Sigmoid colon (tissue), 7 donors: ENCODE measurements around the gene TXLNG. TPM values are rescaled to one million over a fixed set of nuclear protein-coding genes. Genes with fewer than 3 reads are reported as not detected.
A peak's percentile ranks its signal among the peaks of the same experiment; 100 is the strongest.

Experiments
- DNase-seq: peaks from one replicate; pipeline ENCODE4 v3.0.0-alpha.2; 2019
- H3K27ac ChIP-seq, 4 donors: fragments of 200-600 bp; sonication (generic); one replicate each; pipeline ENCODE4 v1.5.1; 2016 to 2019; ENCODE audit warnings: mild to moderate bottlenecking in 1 of 4
- H3K27me3 ChIP-seq, 3 donors: fragments of 200-600 bp; sonication (generic); one replicate each; pipeline ENCODE4 v1.5.1; 2019; ENCODE audit warnings: mild to moderate bottlenecking in 1 of 3
- H3K36me3 ChIP-seq, 4 donors: fragments of 200-600 bp; sonication (generic); one replicate each; pipeline ENCODE4 v1.5.1; 2016 to 2019
- H3K4me1 ChIP-seq, 4 donors: fragments of 200-600 bp; sonication (generic); one replicate each; pipeline ENCODE4 v1.5.1; 2017 to 2019
- H3K4me3 ChIP-seq, 4 donors: fragments of 200-600 bp; sonication (generic); one replicate each; pipeline ENCODE4 v1.5.1; 2017 to 2019; ENCODE audit warnings: mild to moderate bottlenecking in 2 of 4, moderate library complexity in 1 of 4
- H3K9me3 ChIP-seq, 4 donors: fragments of 200-600 bp in 3 of 4; sonication (generic) in 3 of 4; one replicate each; pipeline versions ENCODE4 v1.5.1 to v1.6.1; 2013 to 2019
- CTCF ChIP-seq, 4 experiments: fragments of 450-650 bp in 3 of 4; fragments of 200-600 bp in 1 of 4; IDR thresholded peaks; one replicate each; pipeline ENCODE4 v1.5.1; 2016 to 2019; ENCODE audit warnings: antibody characterized with exemption in 4 of 4, mild to moderate bottlenecking in 3 of 4, moderate library complexity in 2 of 4
- EP300 ChIP-seq, 4 donors: sonication (generic); formaldehyde crosslinking; IDR thresholded peaks; one replicate each; pipeline ENCODE4 v1.6.1; 2017; ENCODE audit warnings: antibody characterized with exemption in 4 of 4
- POLR2A ChIP-seq, 2 donors: fragments of 450-650 bp; IDR thresholded peaks; one replicate each; pipeline ENCODE4 v1.6.1; 2016; ENCODE audit warnings: antibody characterized with exemption in 2 of 2, mild to moderate bottlenecking in 2 of 2, moderate library complexity in 2 of 2
- POLR2AphosphoS5 ChIP-seq, 4 donors: sonication (generic); formaldehyde crosslinking; IDR thresholded peaks; one replicate each; pipeline ENCODE4 v1.6.1; 2017; ENCODE audit warnings: antibody characterized with exemption in 4 of 4
- WGBS, 2 donors: extraction: QIAGEN DNeasy Blood & Tissue Kit; methylation state at CpG; one replicate each; pipeline ENCODE4 v1.1.7; 2013; 5-methylcytosine and 5-hydroxymethylcytosine counted together
- intact Hi-C: fragments of 100-400 bp; cut with DNase I; formaldehyde crosslinking; loops from one replicate; pipeline ENCODE4 v1.15.1; 2023
- polyA plus RNA-seq, 3 donors: library from polyadenylated mRNA; stranded (reverse); fragments of 200-250 nt; gene quantifications; one replicate each; pipeline ENCODE4 v1.2.3, GENCODE V29; 2013
- total RNA-seq, 4 donors: library from RNA; depleted of rRNA; stranded (reverse); fragments of >200 nt; gene quantifications; one replicate each; pipeline ENCODE4 v1.1.0, GENCODE V29; 2016
- donor health status: healthy with polysubstance abuse.
- donor health status: Bipolar disorder and iron deficiency.
- donor health status: healthy.

TXLNG gene
- total and polyA plus RNA-seq, 7 donors = 3.9 to 20.1 (median 11.5) TPM

- 85 to 92% methylated on average over 2 of the region's 2 CpGs for WGBS, 2 donors
- H3K4me3 ChIP-seq = no peak overlapping the region
- no peaks in the 10 kb centered on the region for H3K9me3 ChIP-seq
- H3K4me1 ChIP-seq = peaks cover 0 to 24% (median 3%) of the 10 kb centered on the region in 4 donors
- intact Hi-C loops = loop anchor here (2.0 to 5.0 kb wide), 3 partner anchors 45 to 218 kb away; partner anchors contain the start of gene RBBP7
- H3K27me3 ChIP-seq = no peaks in the 10 kb centered on the region
- peaks cover 0 to 8% (median 3%) of the 10 kb centered on the region in 4 donors for H3K36me3 ChIP-seq
- no peak for DNase-seq
- H3K27ac ChIP-seq = peak overlapping the region; percentile 67 to 84 (median 76)
- no peak for TF ChIP-seq EP300 (IDR thresholded peaks at IDR 0.05)
- no peak for TF ChIP-seq POLR2A (IDR thresholded peaks at IDR 0.05)
- no peak for TF ChIP-seq CTCF (IDR thresholded peaks at IDR 0.05)
- TF ChIP-seq POLR2AphosphoS5 (IDR thresholded peaks at IDR 0.05) = no peak
Measured at GRCh38 chrX:16827225-16827624, 41.0 kb downstream of the TXLNG start.

- intact Hi-C loops = loop anchor here (5.0 kb wide), 2 partner anchors 44 to 64 kb away; partner anchors contain the start of gene RBBP7
- Histone ChIP-seq H3K27ac (peak overlapping the region; percentile 67 to 84 (median 76)), H3K9me3 (no peaks in the 10 kb centered on the region), H3K4me1 (peaks cover 0 to 24% (median 3%) of the 10 kb centered on the region in 4 donors), H3K27me3 (no peaks in the 10 kb centered on the region), H3K4me3 (no peak overlapping the region), H3K36me3 (peaks cover 0 to 11% (median 4%) of the 10 kb centered on the region in 4 donors)
- WGBS, 2 donors = 41 to 62% methylated on average over 6 of the region's 6 CpGs
- DNase-seq = peak; percentile 81
- TF ChIP-seq POLR2A (IDR thresholded peaks at IDR 0.05) (no peak), EP300 (IDR thresholded peaks at IDR 0.05) (peak in 3 of 4 donors; percentile 28 to 67 (median 43)), POLR2AphosphoS5 (IDR thresholded peaks at IDR 0.05) (peak; percentile 53 to 63 (median 60)), CTCF (IDR thresholded peaks at IDR 0.05) (no peak)
Measured at GRCh38 chrX:16828124-16828908, 42.0 kb downstream of the TXLNG start.

- TF ChIP-seq CTCF (IDR thresholded peaks at IDR 0.05) = no peak
- TF ChIP-seq POLR2AphosphoS5 (IDR thresholded peaks at IDR 0.05) = no peak
- no peak for TF ChIP-seq EP300 (IDR thresholded peaks at IDR 0.05)
- no peak for TF ChIP-seq POLR2A (IDR thresholded peaks at IDR 0.05)
- no peaks in the 10 kb centered on the region for H3K9me3 ChIP-seq
- peaks cover 0 to 13% (median 3%) of the 10 kb centered on the region in 4 donors for H3K4me1 ChIP-seq
- no peak overlapping the region for H3K27ac ChIP-seq
- peaks cover 0 to 14% (median 6%) of the 10 kb centered on the region in 4 donors for H3K36me3 ChIP-seq
- WGBS, 2 donors = 79 to 82% methylated on average over 5 of the region's 5 CpGs
- intact Hi-C loops = no loop called here
- no peak overlapping the region for H3K4me3 ChIP-seq
- DNase-seq = no peak
- no peaks in the 10 kb centered on the region for H3K27me3 ChIP-seq
Measured at GRCh38 chrX:16832301-16832700, 46.0 kb downstream of the TXLNG start.

GRCh38 chrX:16834806-16835205 lies 48.5 kb downstream of the TXLNG start:
- intact Hi-C loops = no loop called here
- 91% methylated on average over 6 of the region's 6 CpGs for whole genome bisulfite sequencing, 2 donors
- Histone ChIP-seq H3K27ac (peak overlapping the region; percentile 33 to 67 (median 46)), H3K4me3 (no peak overlapping the region), H3K9me3 (no peaks in the 10 kb centered on the region), H3K36me3 (peaks cover 0 to 14% (median 6%) of the 10 kb centered on the region in 4 donors), H3K4me1 (peaks cover 0 to 17% (median 5%) of the 10 kb centered on the region in 4 donors), H3K27me3 (no peaks in the 10 kb centered on the region)
- DNase-seq = no peak
- TF ChIP-seq POLR2A (IDR thresholded peaks at IDR 0.05) (no peak), POLR2AphosphoS5 (IDR thresholded peaks at IDR 0.05) (no peak), CTCF (IDR thresholded peaks at IDR 0.05) (no peak), EP300 (IDR thresholded peaks at IDR 0.05) (no peak)
